Gastroesophageal sphincter (tissue), 3 donors: ENCODE results near the gene HMGN4.

Source experiments
- CTCF ChIP-seq, 4 experiments: fragments of 200-600 bp in 2 of 4; fragments of 450-650 bp in 2 of 4; sonication (generic) in 1 of 4; IDR thresholded peaks; one replicate each; pipeline ENCODE4 v1.5.1; 2017 to 2019; ENCODE audit warnings: antibody characterized with exemption in 4 of 4, mild to moderate bottlenecking in 2 of 4, moderate library complexity in 2 of 4
- EP300 ChIP-seq: sonication (generic); formaldehyde crosslinking; IDR thresholded peaks from one replicate; pipeline ENCODE4 v1.6.1; 2017; ENCODE audit warnings: antibody characterized with exemption, mild to moderate bottlenecking

GRCh38 chr6:26576929-26577719, 39.0 kb downstream of the HMGN4 start:
- no peak for TF ChIP-seq CTCF (IDR thresholded peaks at IDR 0.05)
- no peak for TF ChIP-seq EP300
